ENCODE measurements around the gene TEX52. TPM values are rescaled to one million over a fixed set of nuclear protein-coding genes. Genes with fewer than 3 reads are reported as not detected.
"Not testable (repeated sequence)": the region's sequence is repeated elsewhere in the genome, so short reads cannot be mapped to it uniquely, and the experiment has no call there.

The TEX52 gene
- total RNA-seq, 1 experiment from 2014 or later = not detected

DNA sequence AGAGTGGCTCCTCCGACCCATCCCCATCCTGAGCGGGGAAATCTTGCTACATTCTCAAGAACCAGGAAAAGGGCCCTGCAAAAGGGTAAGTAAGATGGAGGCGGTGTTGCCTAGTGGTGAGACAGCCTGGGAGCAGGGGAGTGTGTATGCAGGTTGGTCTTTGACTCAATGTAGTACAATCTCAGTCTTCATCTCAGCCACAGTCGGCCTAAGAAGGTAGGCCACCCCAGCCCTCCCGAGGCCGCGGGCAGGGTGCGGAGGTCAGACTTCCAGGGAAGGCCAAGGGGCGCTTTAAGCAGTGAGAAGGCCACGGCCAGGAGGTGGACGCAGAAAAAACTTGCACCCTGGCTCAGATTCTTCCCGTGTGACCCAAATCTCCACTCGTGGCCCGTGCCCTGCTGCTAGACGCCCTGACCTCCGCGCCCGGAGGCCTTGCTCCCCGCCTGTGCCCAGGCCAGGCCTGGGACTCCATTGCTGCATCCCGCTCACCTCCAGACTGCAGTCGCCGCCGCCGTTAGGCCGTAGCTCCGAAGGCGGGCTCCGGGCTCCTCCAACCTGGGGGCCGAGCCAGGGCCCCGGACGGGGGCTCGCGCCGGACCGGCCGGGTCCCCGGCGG, 19.7 kb upstream of the TEX52 start:
- ChIA-PET CTCF (interaction anchor here (0.7 kb wide), 1 partner anchor 13 kb away, joined by 3 read pairs; no protein-coding TSS in a partner anchor), POLR2A (ENCODE audit: unreplicated experiment) (interaction anchor here (0.6 to 0.7 kb wide), 2 partner anchors 73 to 1772 kb away, joined by 3 read pairs; partner anchors contain the start of genes AKAP3 and NDUFA9)
- H4K20me1 ChIP-seq (ENCODE audit: insufficient read depth) = peaks cover 15% of the 10 kb centered on the region
- no peaks in the 10 kb centered on the region for H3K9me2 ChIP-seq (ENCODE audit: insufficient read depth)
- BruUV-seq (replicated peaks) = TSS peak; percentile 58
- peaks cover 15% of the 10 kb centered on the region; the same call in 1 of the 2 replicates for H3K4me1 ChIP-seq (replicated peaks; ENCODE audit: insufficient read depth)
- H3K9me3 ChIP-seq (ENCODE audit: insufficient read depth, low read depth) = no peaks in the 10 kb centered on the region
- H3F3A ChIP-seq (ENCODE audit: insufficient read depth, low read depth) = peaks cover 13% of the 10 kb centered on the region; the same call in 1 of the 2 replicates
- H3K36me3 ChIP-seq (ENCODE audit: low read depth) = peaks cover 27% of the 10 kb centered on the region
- H3K4me3 ChIP-seq = peak overlapping the region; percentile 71
- TF ChIP-seq, protein P1, sequence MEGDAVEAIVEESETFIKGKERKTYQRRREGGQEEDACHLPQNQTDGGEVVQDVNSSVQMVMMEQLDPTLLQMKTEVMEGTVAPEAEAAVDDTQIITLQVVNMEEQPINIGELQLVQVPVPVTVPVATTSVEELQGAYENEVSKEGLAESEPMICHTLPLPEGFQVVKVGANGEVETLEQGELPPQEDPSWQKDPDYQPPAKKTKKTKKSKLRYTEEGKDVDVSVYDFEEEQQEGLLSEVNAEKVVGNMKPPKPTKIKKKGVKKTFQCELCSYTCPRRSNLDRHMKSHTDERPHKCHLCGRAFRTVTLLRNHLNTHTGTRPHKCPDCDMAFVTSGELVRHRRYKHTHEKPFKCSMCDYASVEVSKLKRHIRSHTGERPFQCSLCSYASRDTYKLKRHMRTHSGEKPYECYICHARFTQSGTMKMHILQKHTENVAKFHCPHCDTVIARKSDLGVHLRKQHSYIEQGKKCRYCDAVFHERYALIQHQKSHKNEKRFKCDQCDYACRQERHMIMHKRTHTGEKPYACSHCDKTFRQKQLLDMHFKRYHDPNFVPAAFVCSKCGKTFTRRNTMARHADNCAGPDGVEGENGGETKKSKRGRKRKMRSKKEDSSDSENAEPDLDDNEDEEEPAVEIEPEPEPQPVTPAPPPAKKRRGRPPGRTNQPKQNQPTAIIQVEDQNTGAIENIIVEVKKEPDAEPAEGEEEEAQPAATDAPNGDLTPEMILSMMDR (conservative IDR thresholded peaks at IDR 0.05) = no peak
- no peak for TF ChIP-seq EZH2 (IDR thresholded peaks at IDR 0.05; ENCODE audit: low read depth)
- peaks cover 66% of the 10 kb centered on the region for H3K79me2 ChIP-seq (ENCODE audit: low read depth)
- intact Hi-C loops (cut with micrococcal nuclease; ENCODE audit: unreplicated experiment) = loop anchor here (1.0 to 5.0 kb wide), 5 partner anchors 15 to 166 kb away; partner anchors contain the start of genes ITFG2 and TEAD4
- no peaks in the 10 kb centered on the region for H3K27me3 ChIP-seq (ENCODE audit: insufficient read depth, low read depth)
- H2AFZ ChIP-seq = peak overlapping the region; percentile 80
- H3K4me2 ChIP-seq = peak overlapping the region; percentile 98
- H3K27ac ChIP-seq = no peak overlapping the region
- DNase-seq = no peak

DNA sequence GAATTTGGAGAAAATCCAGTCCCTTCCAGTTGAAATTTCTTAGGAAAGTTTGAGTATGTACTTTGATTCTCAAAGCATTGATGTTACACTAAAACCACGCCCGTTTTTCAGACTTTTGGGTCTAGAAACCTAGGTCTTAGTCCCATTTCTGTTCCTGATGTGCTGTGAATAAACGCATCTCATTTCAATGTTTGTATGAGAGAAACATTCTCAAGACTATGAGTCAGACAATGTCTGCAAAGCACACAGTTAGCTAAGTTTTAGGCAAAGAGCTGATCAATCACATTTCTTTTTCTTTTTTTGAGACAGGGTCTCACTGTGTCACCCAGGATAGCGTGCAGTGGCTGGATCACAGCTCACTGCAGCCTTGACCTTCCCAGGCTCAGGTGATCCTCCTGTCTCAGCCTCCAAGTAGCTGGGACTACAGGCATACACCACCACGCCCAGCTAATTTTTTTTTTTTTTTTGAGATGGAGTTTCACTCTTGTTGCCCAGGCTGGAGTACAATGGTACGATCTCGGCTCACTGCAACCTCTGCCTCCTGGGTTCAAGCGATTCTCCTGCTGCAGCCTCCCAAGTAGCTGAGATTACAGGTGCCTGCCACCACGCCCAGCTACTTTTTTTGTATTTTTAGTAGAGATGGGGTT, 12.3 kb upstream of the TEX52 start:
- BruUV-seq (replicated peaks); POLR2A ChIA-PET (ENCODE audit: unreplicated experiment): not testable (repeated sequence)

DNA sequence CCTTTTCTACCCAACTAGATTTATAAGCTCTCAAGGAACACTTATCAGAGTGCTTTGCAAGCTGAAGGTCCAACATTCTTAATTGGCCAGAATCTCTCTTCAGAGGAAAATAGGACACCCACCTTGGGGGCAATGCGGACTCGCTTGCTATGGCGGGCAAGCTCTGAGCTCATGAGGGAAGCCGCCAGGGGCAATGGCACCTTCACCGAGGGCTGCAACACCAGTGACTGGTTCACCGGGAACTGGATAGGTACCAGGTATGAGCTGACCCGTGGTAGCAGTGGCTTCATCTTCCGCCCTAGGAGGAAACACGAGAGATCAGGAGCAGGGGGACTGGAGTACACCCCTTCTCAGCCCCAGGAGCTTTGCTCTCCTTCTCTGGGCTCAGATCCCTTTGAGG, 7.4 kb upstream of the TEX52 start:
- ChIA-PET POLR2A (ENCODE audit: unreplicated experiment) (interaction anchor here (0.7 to 1.0 kb wide), 2 partner anchors 66 to 94 kb away, joined by 3 to 4 read pairs; no protein-coding TSS in a partner anchor), CTCF (no interaction called here)
- DNase-seq = no peak
- Histone ChIP-seq H3K79me2 (ENCODE audit: low read depth) (no peaks in the 10 kb centered on the region), H3K4me1 (replicated peaks; ENCODE audit: insufficient read depth) (no peaks in the 10 kb centered on the region), H3K27me3 (ENCODE audit: insufficient read depth, low read depth) (no peaks in the 10 kb centered on the region), H3K27ac (no peak overlapping the region), H3K9me2 (ENCODE audit: insufficient read depth) (no peaks in the 10 kb centered on the region), H3K4me2 (no peak overlapping the region), H3F3A (ENCODE audit: insufficient read depth, low read depth) (peaks cover 3% of the 10 kb centered on the region; the same call in 1 of the 2 replicates), H3K36me3 (ENCODE audit: low read depth) (peaks cover 20% of the 10 kb centered on the region), H4K20me1 (ENCODE audit: insufficient read depth) (no peaks in the 10 kb centered on the region), H3K9me3 (ENCODE audit: insufficient read depth, low read depth) (no peaks in the 10 kb centered on the region), H3K4me3 (no peak overlapping the region), H2AFZ (no peak overlapping the region)
- no TSS peak for BruUV-seq (replicated peaks)
- intact Hi-C loops (cut with micrococcal nuclease; ENCODE audit: unreplicated experiment) = no loop called here
- TF ChIP-seq EZH2 (IDR thresholded peaks at IDR 0.05; ENCODE audit: low read depth) = no peak
- TF ChIP-seq, protein P1 (conservative IDR thresholded peaks at IDR 0.05) = no peak

More for the DNA sequence above, 12.3 kb upstream of the TEX52 start:
- H3K4me1 ChIP-seq (replicated peaks; ENCODE audit: insufficient read depth); H3K27me3 ChIP-seq (ENCODE audit: insufficient read depth, low read depth); H2AFZ ChIP-seq; H3K79me2 ChIP-seq (ENCODE audit: low read depth); H3K4me3 ChIP-seq; H3K4me2 ChIP-seq; H3K9me2 ChIP-seq (ENCODE audit: insufficient read depth); DNase-seq; CTCF ChIA-PET; H4K20me1 ChIP-seq (ENCODE audit: insufficient read depth); H3K27ac ChIP-seq; intact Hi-C loops (cut with micrococcal nuclease; ENCODE audit: unreplicated experiment); H3K9me3 ChIP-seq (ENCODE audit: insufficient read depth, low read depth); H3F3A ChIP-seq (ENCODE audit: insufficient read depth, low read depth): not testable (repeated sequence)
- peaks cover 44% of the 10 kb centered on the region for H3K36me3 ChIP-seq (ENCODE audit: low read depth)

DNA sequence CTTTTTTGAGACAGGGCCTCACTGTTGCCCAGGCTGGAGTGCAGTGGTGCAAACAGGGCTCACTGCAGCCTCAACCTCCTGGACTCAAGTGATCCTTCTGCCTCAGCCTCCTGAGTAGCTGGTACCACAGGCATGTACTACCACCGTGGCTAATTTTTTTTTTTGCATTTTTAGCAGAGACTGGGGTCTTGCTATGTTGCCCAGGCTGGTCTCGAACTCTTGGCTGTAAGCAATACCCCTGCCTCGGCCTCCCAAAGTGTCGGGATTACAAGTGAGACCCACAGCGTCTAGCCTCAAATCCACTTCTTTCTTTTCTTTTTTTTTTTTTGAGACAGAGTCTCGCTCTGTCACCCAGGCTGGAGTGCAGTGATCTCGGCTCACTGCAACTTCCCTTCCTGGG, 6.6 kb upstream of the TEX52 start:
- H3K4me1 ChIP-seq (replicated peaks; ENCODE audit: insufficient read depth); H4K20me1 ChIP-seq (ENCODE audit: insufficient read depth); H3K9me2 ChIP-seq (ENCODE audit: insufficient read depth); H3K4me3 ChIP-seq; H3K9me3 ChIP-seq (ENCODE audit: insufficient read depth, low read depth); DNase-seq; H3K27ac ChIP-seq; H2AFZ ChIP-seq; H3F3A ChIP-seq (ENCODE audit: insufficient read depth, low read depth); BruUV-seq (replicated peaks); H3K4me2 ChIP-seq; H3K79me2 ChIP-seq (ENCODE audit: low read depth); CTCF ChIA-PET; intact Hi-C loops (cut with micrococcal nuclease; ENCODE audit: unreplicated experiment); H3K27me3 ChIP-seq (ENCODE audit: insufficient read depth, low read depth): not testable (repeated sequence)
- POLR2A ChIA-PET (ENCODE audit: unreplicated experiment) = interaction anchor here (1.0 kb wide), 1 partner anchor 95 kb away, joined by 4 read pairs; no protein-coding TSS in a partner anchor
- peaks cover 14% of the 10 kb centered on the region for H3K36me3 ChIP-seq (ENCODE audit: low read depth)
